ENCODE results near the gene KIR2DL1.

GRCh38 chr19:54738715-54739114 lies 30.9 kb upstream of the KIR2DL1 start:
- TF ChIP-seq REST (IDR thresholded peaks at IDR 0.05; ENCODE audit: low read depth) (no peak), EP300 (IDR thresholded peaks at IDR 0.05; ENCODE audit: borderline replicate concordance) (no peak), RAD21 (IDR thresholded peaks at IDR 0.05; ENCODE audit: low read depth) (no peak), CEBPB (IDR thresholded peaks at IDR 0.05) (no peak)
- TF ChIP-seq, protein P1, sequence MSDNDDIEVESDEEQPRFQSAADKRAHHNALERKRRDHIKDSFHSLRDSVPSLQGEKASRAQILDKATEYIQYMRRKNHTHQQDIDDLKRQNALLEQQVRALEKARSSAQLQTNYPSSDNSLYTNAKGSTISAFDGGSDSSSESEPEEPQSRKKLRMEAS (IDR thresholded peaks at IDR 0.05), result no peak
